Measurements from ENCODE around the gene TRPM1.

The TRPM1 gene

DNA sequence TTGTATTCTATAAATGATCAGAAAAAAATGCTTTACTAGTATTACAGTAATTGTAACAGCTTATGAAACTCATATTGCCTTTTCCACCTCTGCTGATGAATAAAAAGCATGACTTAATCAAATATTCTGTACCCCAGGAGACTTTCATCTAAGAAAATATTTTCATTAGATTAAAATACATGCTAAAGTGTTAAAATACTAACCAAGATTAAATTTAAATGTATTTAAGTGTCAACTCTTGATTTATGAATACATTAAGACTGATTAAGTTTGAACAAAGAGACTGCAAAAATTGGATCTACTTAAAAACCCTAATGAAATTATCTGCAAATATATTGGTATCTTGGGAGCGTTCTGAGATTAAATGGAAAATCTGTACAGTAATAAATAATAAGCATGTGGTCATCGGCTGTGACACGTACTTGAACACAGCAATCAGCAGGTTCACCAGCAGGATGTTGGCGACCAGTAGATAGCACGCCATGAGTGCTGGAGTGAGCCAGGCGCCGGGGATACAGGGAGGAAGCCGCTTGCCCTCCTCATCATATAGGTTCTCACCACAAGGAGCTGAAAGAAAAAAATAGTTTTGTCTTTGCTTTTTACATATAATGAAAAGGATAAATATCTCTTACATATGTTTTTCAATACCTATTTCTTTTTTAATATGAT lies 73.5 kb downstream of the TRPM1 start:
- TF ChIP-seq, protein P1, sequence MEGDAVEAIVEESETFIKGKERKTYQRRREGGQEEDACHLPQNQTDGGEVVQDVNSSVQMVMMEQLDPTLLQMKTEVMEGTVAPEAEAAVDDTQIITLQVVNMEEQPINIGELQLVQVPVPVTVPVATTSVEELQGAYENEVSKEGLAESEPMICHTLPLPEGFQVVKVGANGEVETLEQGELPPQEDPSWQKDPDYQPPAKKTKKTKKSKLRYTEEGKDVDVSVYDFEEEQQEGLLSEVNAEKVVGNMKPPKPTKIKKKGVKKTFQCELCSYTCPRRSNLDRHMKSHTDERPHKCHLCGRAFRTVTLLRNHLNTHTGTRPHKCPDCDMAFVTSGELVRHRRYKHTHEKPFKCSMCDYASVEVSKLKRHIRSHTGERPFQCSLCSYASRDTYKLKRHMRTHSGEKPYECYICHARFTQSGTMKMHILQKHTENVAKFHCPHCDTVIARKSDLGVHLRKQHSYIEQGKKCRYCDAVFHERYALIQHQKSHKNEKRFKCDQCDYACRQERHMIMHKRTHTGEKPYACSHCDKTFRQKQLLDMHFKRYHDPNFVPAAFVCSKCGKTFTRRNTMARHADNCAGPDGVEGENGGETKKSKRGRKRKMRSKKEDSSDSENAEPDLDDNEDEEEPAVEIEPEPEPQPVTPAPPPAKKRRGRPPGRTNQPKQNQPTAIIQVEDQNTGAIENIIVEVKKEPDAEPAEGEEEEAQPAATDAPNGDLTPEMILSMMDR (IDR thresholded peaks at IDR 0.05; ENCODE audit: low read depth, low read length): no peak
- no peak overlapping the region for H3K4me3 ChIP-seq (ENCODE audit: low read depth, low read length)

DNA sequence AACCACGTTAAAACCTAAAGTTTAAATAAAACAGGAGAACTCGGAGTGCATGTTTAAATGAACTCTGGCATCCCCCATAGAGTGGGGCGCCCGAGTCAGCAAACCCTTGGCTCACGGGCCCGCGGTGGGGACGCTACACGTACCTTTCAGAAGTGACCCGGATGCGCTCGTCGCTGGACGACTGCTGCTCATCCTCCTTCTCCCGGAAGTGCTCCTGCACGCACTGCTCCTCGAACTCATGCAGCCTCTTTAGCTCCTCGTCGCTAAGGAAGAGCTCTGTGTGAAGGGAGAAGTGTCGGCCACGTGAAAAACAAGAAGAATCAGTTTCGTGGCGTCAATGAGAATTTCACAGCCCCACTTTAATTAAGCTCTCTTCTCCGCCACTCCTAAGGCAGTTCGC lies 75.5 kb downstream of the TRPM1 start:
- TF ChIP-seq, protein P1 (IDR thresholded peaks at IDR 0.05; ENCODE audit: low read depth, low read length): no peak
- no peak overlapping the region for H3K4me3 ChIP-seq (ENCODE audit: low read depth, low read length)

DNA sequence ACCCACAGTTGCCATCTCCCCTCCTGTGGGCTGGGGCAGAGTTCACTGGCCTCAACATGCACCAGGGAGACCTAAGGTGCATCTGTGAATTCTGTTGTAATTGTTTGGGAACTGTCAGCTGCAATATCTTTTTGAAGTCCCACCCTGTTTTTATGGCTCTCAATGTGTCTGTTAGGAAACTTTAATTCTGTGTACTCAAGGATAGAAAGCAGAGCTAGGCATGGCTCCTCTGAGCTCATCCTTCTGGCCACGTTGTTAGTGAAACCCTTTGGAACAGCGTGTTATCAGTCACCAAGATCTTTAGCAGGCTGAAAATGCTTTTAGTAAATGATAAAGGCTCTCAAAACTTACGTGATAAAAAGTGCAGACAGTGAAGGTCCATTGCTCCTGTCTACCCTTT lies 76.5 kb downstream of the TRPM1 start:
- TF ChIP-seq, protein P1 (IDR thresholded peaks at IDR 0.05; ENCODE audit: low read depth, low read length): no peak
- H3K4me3 ChIP-seq (ENCODE audit: low read depth, low read length): no peak overlapping the region

DNA sequence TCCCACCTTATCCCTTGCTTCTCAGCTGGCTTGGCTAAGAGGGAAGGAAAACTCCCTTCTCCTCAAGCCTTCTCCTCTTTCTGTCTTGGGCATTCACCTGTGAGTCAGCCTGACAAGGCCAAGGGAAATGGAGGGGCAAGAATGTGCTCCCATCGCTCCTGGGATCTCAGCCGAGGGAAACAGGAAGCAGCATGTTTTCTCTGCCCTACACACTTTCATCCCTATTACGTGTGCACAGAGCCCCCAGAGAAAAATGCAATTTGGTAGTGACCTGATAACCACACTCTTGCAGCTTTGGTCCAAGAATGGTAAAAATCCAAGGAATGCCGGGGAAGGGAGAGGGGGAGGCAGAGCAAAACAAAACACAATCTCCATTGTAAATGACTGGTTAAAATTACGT lies 77.2 kb downstream of the TRPM1 start:
- TF ChIP-seq, protein P1 (IDR thresholded peaks at IDR 0.05; ENCODE audit: low read depth, low read length): no peak
- H3K4me3 ChIP-seq (ENCODE audit: low read depth, low read length): no peak overlapping the region; the same call in 1 of the 2 replicates

DNA sequence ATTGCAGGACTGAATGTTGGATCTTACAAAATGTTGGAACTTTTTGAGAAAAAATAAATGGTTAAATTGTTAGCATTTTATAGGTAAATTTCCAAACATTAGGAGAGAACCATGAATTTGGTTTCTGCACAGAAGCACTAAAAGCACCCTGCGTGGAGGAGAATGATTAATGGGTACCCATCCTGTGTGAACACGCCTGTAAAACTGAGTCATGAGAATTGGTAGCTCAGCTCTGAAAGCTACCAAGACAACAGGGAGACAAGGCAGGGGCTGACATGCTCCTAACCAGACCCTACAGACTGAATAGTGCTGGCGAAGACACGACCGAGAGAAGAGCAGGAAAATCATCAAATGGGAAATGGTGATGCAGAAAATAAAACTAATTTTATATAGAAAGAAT lies 77.7 kb downstream of the TRPM1 start:
- TF ChIP-seq, protein P1 (IDR thresholded peaks at IDR 0.05; ENCODE audit: low read depth, low read length): no peak
- H3K4me3 ChIP-seq (ENCODE audit: low read depth, low read length): no peak overlapping the region; the same call in 1 of the 2 replicates

DNA sequence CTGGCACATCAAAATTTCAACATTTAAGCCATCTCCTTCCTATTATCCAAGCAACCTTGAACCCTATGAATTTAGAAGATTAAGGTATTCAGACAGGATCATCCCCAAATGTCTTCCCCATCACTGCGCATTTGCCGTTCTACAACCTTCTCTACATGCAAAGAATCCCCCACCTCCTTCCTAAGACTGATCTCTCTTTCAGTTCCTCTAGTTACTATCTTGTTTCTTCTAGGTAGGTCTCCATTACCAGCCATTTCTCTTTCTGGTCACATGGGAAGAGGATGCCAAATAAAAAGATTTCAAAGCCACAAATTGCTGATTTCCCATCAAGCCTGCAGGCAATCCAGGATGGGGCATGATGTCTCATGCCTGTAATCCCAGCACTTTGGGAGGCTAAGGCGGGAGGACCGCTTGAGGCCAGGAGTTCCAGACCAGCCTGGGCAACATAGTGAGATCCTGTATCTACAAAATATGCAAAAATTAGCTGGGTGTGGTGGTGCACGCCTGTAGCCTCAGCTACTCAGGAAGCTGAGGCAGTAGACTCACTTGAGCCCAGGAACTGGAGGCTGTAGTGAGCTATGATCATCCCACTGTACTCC lies 80.4 kb downstream of the TRPM1 start:
- TF ChIP-seq, protein P1 (IDR thresholded peaks at IDR 0.05; ENCODE audit: low read depth, low read length): no peak

DNA sequence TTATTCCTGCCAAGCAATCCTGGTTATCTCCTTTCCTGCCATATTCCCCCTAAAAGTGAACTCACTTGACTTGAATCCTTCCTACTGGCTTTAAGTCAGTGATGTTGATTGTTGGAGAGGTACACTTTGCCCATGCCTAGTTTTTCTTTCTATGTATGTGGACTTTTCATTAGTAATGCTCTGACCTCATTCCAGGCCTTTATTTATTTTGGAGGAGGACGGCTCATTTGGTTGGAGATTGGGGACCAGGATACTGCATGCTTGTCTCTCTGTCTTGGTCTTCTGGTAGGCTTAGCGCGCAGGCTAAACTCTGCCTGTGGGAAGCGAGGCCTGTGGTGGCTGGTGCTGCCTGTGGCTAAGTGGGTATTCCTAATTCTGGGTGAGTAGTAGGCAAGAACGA lies 81.0 kb downstream of the TRPM1 start:
- no peak overlapping the region for H3K4me3 ChIP-seq (ENCODE audit: low read depth, low read length)
- TF ChIP-seq, protein P1 (IDR thresholded peaks at IDR 0.05; ENCODE audit: low read depth, low read length): no peak

More for the DNA sequence above, 80.4 kb downstream of the TRPM1 start:
- H3K4me3 ChIP-seq (ENCODE audit: low read depth, low read length): no peak overlapping the region

Data from WI38 (cell line).